Measurements from ENCODE around the gene GLO1.

Gene GLO1

DNA sequence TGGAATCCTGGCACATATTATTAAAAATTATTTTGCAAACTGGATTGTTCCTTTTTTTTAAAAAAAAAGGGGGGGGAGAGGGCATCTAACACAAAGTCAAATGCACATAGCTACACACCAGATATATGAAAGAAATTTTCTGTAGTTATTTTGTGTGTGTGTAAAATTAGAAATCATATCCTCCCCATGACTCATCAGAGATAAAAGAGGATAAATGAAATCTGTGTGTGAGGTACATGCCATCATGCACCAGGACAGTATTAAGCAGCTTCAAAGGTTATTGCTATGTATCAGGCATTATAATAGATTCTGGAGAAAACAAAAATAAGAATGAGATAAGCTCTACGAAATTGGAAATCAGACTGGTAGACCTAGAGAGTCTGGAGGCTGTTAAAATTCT, 68.4 kb downstream of the GLO1 start:
- H3K4me3 ChIP-seq (ENCODE audit: low read depth, low read length), result no peak overlapping the region
- TF ChIP-seq, protein P1, sequence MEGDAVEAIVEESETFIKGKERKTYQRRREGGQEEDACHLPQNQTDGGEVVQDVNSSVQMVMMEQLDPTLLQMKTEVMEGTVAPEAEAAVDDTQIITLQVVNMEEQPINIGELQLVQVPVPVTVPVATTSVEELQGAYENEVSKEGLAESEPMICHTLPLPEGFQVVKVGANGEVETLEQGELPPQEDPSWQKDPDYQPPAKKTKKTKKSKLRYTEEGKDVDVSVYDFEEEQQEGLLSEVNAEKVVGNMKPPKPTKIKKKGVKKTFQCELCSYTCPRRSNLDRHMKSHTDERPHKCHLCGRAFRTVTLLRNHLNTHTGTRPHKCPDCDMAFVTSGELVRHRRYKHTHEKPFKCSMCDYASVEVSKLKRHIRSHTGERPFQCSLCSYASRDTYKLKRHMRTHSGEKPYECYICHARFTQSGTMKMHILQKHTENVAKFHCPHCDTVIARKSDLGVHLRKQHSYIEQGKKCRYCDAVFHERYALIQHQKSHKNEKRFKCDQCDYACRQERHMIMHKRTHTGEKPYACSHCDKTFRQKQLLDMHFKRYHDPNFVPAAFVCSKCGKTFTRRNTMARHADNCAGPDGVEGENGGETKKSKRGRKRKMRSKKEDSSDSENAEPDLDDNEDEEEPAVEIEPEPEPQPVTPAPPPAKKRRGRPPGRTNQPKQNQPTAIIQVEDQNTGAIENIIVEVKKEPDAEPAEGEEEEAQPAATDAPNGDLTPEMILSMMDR (IDR thresholded peaks at IDR 0.05; ENCODE audit: low read depth, low read length), result no peak
- in situ Hi-C loops (cut with HindIII; ENCODE audit: low sequenced_read_pairs), result no loop called here
- DNase-seq (ENCODE audit: low read depth, low spot score), result no peak

DNA sequence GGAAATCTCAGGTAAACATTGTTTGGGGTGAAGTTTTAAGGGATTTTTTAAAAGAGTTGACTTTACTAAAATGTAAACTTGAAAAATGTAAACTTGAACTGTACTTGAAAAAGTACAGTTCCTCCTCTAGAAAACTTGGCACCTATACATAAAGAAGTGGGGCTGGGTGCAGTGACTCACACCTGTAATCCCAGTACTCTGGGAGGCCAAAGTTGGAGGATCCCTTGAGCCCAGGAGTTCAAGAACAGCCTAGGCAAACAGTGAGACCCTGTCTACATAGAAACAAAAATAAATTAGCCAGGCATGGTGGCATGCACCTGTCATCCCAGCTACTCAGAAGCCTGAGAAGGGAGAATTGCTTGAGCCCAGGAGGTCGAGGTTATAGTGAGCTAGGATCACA, 70.5 kb downstream of the GLO1 start:
- in situ Hi-C loops (cut with HindIII; ENCODE audit: low sequenced_read_pairs), result no loop called here
- TF ChIP-seq, protein P1 (IDR thresholded peaks at IDR 0.05; ENCODE audit: low read depth, low read length), result no peak
- no peak overlapping the region for H3K4me3 ChIP-seq (ENCODE audit: low read depth, low read length)
- DNase-seq (ENCODE audit: low read depth, low spot score), result no peak

DNA sequence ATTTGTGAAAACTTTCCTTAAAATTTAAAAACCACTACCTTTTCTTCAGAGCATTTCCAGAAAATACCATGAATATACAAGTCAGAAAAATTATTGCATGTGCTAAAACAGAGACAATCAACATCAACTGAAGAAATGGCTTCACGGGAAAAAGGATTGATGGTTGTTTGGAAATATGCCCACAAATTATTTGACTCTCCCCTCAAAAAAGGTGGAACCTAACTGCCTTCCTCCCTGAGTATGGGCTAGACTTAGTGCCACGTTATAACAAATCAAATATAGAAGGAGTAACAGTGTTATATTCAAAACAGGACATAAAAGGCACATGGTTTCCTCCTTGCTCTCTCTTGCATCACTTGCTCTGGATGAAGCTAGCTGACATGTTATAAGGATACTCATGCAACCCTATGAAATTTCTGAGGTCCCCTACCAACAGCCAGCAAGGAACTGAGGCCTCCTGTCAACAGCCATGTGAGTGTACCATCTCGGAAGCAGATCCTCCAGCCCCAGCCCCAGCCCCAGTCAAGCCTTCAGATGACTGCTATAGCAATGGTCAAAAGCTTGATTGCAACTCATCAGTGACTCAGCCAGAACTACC, 71.7 kb downstream of the GLO1 start:
- in situ Hi-C loops (cut with HindIII; ENCODE audit: low sequenced_read_pairs), result no loop called here
- DNase-seq (ENCODE audit: low read depth, low spot score), result no peak
- TF ChIP-seq, protein P1 (IDR thresholded peaks at IDR 0.05; ENCODE audit: low read depth, low read length), result no peak
- H3K4me3 ChIP-seq (ENCODE audit: low read depth, low read length), result no peak overlapping the region
